Loucy (cell line): ENCODE measurements around the gene RXRA.

Experiments
- EZH2phosphoT487 ChIP-seq: fragments of 200-600 bp; IDR thresholded peaks from 2 replicates; pipeline ENCODE4 v1.6.1; 2018; ENCODE audit warnings: antibody characterized with exemption, mild to moderate bottlenecking, moderate library complexity, borderline replicate concordance
- TF ChIP-seq, protein P1 (sequence below): fragments of 200-600 bp; sonication (generic); conservative IDR thresholded peaks from 2 replicates; pipeline ENCODE4 v1.5.1; 2014; ENCODE audit warnings: mild to moderate bottlenecking, antibody characterized with exemption, low read length

DNA sequence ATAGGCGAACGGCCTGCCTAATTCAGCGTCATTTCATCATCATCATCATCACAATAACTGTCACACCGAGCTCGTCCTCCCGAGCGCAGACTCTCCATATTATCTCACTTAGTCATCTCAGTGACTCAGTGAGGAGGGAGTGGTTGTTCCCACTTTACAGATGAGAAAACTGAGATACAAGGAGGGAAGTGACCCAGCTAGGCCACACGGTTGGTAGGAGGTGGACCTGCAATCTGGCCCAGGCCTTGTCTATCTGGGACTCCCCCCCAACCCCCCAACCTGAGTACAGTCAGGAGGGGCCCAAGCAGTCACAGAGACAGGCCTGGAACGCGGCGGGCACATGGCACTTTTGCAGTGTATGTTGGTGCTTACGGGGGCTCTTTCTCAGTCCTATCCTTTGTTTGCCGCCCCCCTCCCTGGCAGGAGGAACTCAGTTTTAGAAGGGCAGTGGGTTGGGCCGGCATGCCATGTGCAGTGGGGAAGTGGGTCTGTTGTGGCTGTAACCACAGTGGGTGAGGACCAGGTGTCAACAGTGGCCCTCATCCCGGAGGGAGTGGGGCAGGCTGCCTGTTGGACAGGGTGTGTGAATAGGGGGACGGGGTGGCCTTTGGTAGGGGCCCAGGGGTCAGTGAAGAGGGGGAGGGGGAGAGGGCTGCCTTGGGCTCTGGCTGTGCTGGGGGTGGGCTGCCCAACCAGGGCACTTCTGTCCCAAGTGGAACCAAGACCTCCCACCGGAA, 1.7 kb upstream of the RXRA start:
- TF ChIP-seq, protein P1, sequence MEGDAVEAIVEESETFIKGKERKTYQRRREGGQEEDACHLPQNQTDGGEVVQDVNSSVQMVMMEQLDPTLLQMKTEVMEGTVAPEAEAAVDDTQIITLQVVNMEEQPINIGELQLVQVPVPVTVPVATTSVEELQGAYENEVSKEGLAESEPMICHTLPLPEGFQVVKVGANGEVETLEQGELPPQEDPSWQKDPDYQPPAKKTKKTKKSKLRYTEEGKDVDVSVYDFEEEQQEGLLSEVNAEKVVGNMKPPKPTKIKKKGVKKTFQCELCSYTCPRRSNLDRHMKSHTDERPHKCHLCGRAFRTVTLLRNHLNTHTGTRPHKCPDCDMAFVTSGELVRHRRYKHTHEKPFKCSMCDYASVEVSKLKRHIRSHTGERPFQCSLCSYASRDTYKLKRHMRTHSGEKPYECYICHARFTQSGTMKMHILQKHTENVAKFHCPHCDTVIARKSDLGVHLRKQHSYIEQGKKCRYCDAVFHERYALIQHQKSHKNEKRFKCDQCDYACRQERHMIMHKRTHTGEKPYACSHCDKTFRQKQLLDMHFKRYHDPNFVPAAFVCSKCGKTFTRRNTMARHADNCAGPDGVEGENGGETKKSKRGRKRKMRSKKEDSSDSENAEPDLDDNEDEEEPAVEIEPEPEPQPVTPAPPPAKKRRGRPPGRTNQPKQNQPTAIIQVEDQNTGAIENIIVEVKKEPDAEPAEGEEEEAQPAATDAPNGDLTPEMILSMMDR, result no peak
- TF ChIP-seq EZH2phosphoT487, result no peak
